ENCODE measurements around the gene MYO19. TPM values are rescaled to one million over a fixed set of nuclear protein-coding genes. Genes with fewer than 3 reads are reported as not detected.

Gene MYO19
- total and polyA plus RNA-seq, 4 donors: 8.7 to 47.2 (median 20.8) TPM

GRCh38 chr17:36496018-36496789 lies 38.5 kb downstream of the MYO19 start:
- WGBS: 89% methylated on average over 9 of the region's 9 CpGs
- no peak for TF ChIP-seq CTCF (IDR thresholded peaks at IDR 0.05; ENCODE audit: low read depth, low read length, missing input control)
- no peak for TF ChIP-seq FOXA1 (IDR thresholded peaks at IDR 0.05)
- TF ChIP-seq RXRA (IDR thresholded peaks at IDR 0.05): no peak
- TF ChIP-seq HNF4A (conservative IDR thresholded peaks at IDR 0.05): no peak
- no peak for TF ChIP-seq HNF4G (IDR thresholded peaks at IDR 0.05)
- Histone ChIP-seq H3K27me3 (ENCODE audit: control insufficient read depth in 4 of 4, insufficient read depth in 4 of 4, low read length in 3 of 4) (no peaks in the 10 kb centered on the region), H3K9ac (ENCODE audit: low read depth in 1 of 2, low read length in 2 of 2) (no peak overlapping the region), H3K36me3 (ENCODE audit: control insufficient read depth in 4 of 4, insufficient read depth in 3 of 4, low read depth in 1 of 4, low read length in 3 of 4) (peaks cover 2 to 66% (median 45%) of the 10 kb centered on the region in 4 donors), H3K9me3 (ENCODE audit: control insufficient read depth in 4 of 4, low read length in 3 of 4) (no peaks in the 10 kb centered on the region), H3K27ac (ENCODE audit: low read depth in 1 of 2, low read length in 2 of 2) (no peak overlapping the region), H3K4me1 (ENCODE audit: control insufficient read depth in 4 of 4, insufficient read depth in 4 of 4, low read length in 3 of 4) (peaks cover 0 to 14% (median 12%) of the 10 kb centered on the region in 4 donors), H3K4me3 (ENCODE audit: low read depth in 1 of 3, low read length in 3 of 3) (no peak overlapping the region)
- DNase-seq (ENCODE audit: low spot score): no peak

GRCh38 chr17:36495076-36495578 lies 39.5 kb downstream of the MYO19 start:
- TF ChIP-seq RAD21 (IDR thresholded peaks at IDR 0.05) (no peak), FOXA2 (IDR thresholded peaks at IDR 0.05) (no peak), CTCF (IDR thresholded peaks at IDR 0.05; ENCODE audit: low read depth, low read length, missing input control) (no peak), GABPA (IDR thresholded peaks at IDR 0.05 in 1 of 2, conservative IDR thresholded peaks at IDR 0.05 in 1 of 2) (no peak)
- Histone ChIP-seq H3K27me3 (ENCODE audit: control insufficient read depth in 4 of 4, insufficient read depth in 4 of 4, low read length in 3 of 4) (no peaks in the 10 kb centered on the region), H3K9me3 (ENCODE audit: control insufficient read depth in 4 of 4, low read length in 3 of 4) (no peaks in the 10 kb centered on the region), H3K4me3 (ENCODE audit: low read depth in 1 of 3, low read length in 3 of 3) (no peak overlapping the region), H3K4me1 (ENCODE audit: control insufficient read depth in 4 of 4, insufficient read depth in 4 of 4, low read length in 3 of 4) (peaks cover 0 to 14% (median 12%) of the 10 kb centered on the region in 4 donors), H3K9ac (ENCODE audit: low read depth in 1 of 2, low read length in 2 of 2) (no peak overlapping the region), H3K36me3 (ENCODE audit: control insufficient read depth in 4 of 4, insufficient read depth in 3 of 4, low read depth in 1 of 4, low read length in 3 of 4) (peaks cover 2 to 59% (median 42%) of the 10 kb centered on the region in 4 donors), H3K27ac (ENCODE audit: low read depth in 1 of 2, low read length in 2 of 2) (no peak overlapping the region)
- WGBS: 76% methylated on average over 3 of the region's 3 CpGs
- no peak for DNase-seq (ENCODE audit: low spot score)

GRCh38 chr17:36494674-36495073 lies 40.0 kb downstream of the MYO19 start:
- Histone ChIP-seq H3K9me3 (ENCODE audit: control insufficient read depth in 4 of 4, low read length in 3 of 4) (no peaks in the 10 kb centered on the region), H3K36me3 (ENCODE audit: control insufficient read depth in 4 of 4, insufficient read depth in 3 of 4, low read depth in 1 of 4, low read length in 3 of 4) (peaks cover 2 to 59% (median 42%) of the 10 kb centered on the region in 4 donors), H3K9ac (ENCODE audit: low read depth in 1 of 2, low read length in 2 of 2) (no peak overlapping the region), H3K27ac (ENCODE audit: low read depth in 1 of 2, low read length in 2 of 2) (no peak overlapping the region), H3K4me3 (ENCODE audit: low read depth in 1 of 3, low read length in 3 of 3) (no peak overlapping the region), H3K4me1 (ENCODE audit: control insufficient read depth in 4 of 4, insufficient read depth in 4 of 4, low read length in 3 of 4) (peaks cover 0 to 14% (median 12%) of the 10 kb centered on the region in 4 donors), H3K27me3 (ENCODE audit: control insufficient read depth in 4 of 4, insufficient read depth in 4 of 4, low read length in 3 of 4) (no peaks in the 10 kb centered on the region)
- WGBS: 49% methylated on average over 5 of the region's 5 CpGs
- no peak for DNase-seq (ENCODE audit: low spot score)
- no peak for TF ChIP-seq RXRA (IDR thresholded peaks at IDR 0.05)
- no peak for TF ChIP-seq HNF4A (conservative IDR thresholded peaks at IDR 0.05)
- TF ChIP-seq TAF1 (conservative IDR thresholded peaks at IDR 0.05): no peak
- no peak for TF ChIP-seq GABPA (IDR thresholded peaks at IDR 0.05 in 1 of 2, conservative IDR thresholded peaks at IDR 0.05 in 1 of 2)
- TF ChIP-seq NR2F2 (IDR thresholded peaks at IDR 0.05): no peak
- TF ChIP-seq ATF3 (IDR thresholded peaks at IDR 0.05): no peak
- TF ChIP-seq SP1 (IDR thresholded peaks at IDR 0.05): no peak
- no peak for TF ChIP-seq REST (IDR thresholded peaks at IDR 0.05)
- TF ChIP-seq EGR1 (IDR thresholded peaks at IDR 0.05; ENCODE audit: low read depth in 2 of 2): no peak
- TF ChIP-seq YY1 (IDR thresholded peaks at IDR 0.05): no peak
- TF ChIP-seq MAX (IDR thresholded peaks at IDR 0.05): no peak
